LHCN-M2 (cell line): ENCODE results near the gene IDH3B. TPM values are rescaled to one million over a fixed set of nuclear protein-coding genes. Genes with fewer than 3 reads are reported as not detected.

Experiments used
- DNase-seq: peaks from one replicate; pipeline ENCODE4 v3.0.0-alpha.2; 2012; ENCODE audit warnings: low read depth
- total RNA-seq: library from RNA; depleted of rRNA; stranded (reverse); fragments of >200 nt; gene quantifications from 2 replicates; pipeline ENCODE4 v1.2.3, GENCODE V29; 2014; rRNA removed

IDH3B gene
- total RNA-seq, 1 experiment from 2014 or later: 130 TPM

GRCh38 chr20:2624190-2624589 lies 39.8 kb downstream of the IDH3B start:
- no peak for DNase-seq

- peak; percentile 80 for DNase-seq
Measured at GRCh38 chr20:2619961-2620595, 43.9 kb downstream of the IDH3B start.

- DNase-seq: no peak
Measured at GRCh38 chr20:2619337-2619736, 44.7 kb downstream of the IDH3B start.

GRCh38 chr20:2618815-2619214 lies 45.2 kb downstream of the IDH3B start:
- DNase-seq: no peak

- no peak for DNase-seq
Measured at GRCh38 chr20:2617099-2617714, 46.8 kb downstream of the IDH3B start.

GRCh38 chr20:2616634-2617033 lies 47.4 kb downstream of the IDH3B start:
- no peak for DNase-seq

- peak; percentile 21 for DNase-seq
Measured at GRCh38 chr20:2612073-2612472, 51.9 kb downstream of the IDH3B start.

- peak; percentile 86 for DNase-seq
Measured at GRCh38 chr20:2610941-2611720, 52.9 kb downstream of the IDH3B start.

GRCh38 chr20:2610326-2610725 lies 53.7 kb downstream of the IDH3B start:
- no peak for DNase-seq

Other genes starting within 250 kb of the IDH3B start
- gene SNRPB, start 193.4 kb downstream of the IDH3B start, total RNA-seq: 462 and 534 TPM in 2 replicates
- gene ZNF343, start 155.3 kb downstream of the IDH3B start, total RNA-seq: 10.3 and 10.6 TPM in 2 replicates
- gene TMC2, start 127.6 kb downstream of the IDH3B start, total RNA-seq: not detected in 2 replicates
- 185 and 204 TPM in 2 replicates for gene NOP56, start 11.6 kb downstream of the IDH3B start, total RNA-seq
- gene EBF4, start 28.6 kb upstream of the IDH3B start, total RNA-seq: 0.06 and 0.19 TPM in 2 replicates
- not detected in 2 replicates for gene CPXM1, start 136.4 kb upstream of the IDH3B start, total RNA-seq
- gene C20orf141, start 150.8 kb upstream of the IDH3B start, total RNA-seq: not detected in 2 replicates
- gene TMEM239, start 152.1 kb upstream of the IDH3B start, total RNA-seq: not detected in 2 replicates
- gene PCED1A, start 176.4 kb upstream of the IDH3B start, total RNA-seq: 28.0 and 43.9 TPM in 2 replicates
- gene VPS16, start 176.5 kb upstream of the IDH3B start, total RNA-seq: 36.1 and 41.8 TPM in 2 replicates
- 25.1 and 38.5 TPM in 2 replicates for gene PTPRA, start 209.3 kb upstream of the IDH3B start, total RNA-seq